ENCODE results near the gene MEGF11.

The MEGF11 gene

DNA sequence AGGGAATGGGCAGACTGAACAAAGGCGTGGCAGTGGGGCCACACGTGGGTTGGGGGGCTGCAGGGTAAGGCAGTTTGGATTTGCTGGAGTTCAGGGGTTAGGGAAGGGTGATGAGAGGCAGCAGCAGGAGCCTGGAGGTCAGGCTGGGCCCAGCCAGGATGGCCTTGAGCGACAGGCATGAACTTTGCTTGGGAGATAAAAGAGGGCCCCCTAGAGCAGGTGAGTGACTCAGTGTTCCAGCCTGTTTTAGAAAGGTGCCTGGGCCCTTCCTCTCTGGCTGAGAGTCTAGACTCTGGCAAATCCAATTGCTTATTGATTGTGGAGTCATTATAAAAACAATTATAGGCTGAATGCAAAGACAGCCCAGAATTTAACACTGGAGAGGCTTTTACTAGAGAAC is 309.1 kb downstream of the MEGF11 start:
- DNase-seq (ENCODE audit: low read depth, low spot score): no peak

DNA sequence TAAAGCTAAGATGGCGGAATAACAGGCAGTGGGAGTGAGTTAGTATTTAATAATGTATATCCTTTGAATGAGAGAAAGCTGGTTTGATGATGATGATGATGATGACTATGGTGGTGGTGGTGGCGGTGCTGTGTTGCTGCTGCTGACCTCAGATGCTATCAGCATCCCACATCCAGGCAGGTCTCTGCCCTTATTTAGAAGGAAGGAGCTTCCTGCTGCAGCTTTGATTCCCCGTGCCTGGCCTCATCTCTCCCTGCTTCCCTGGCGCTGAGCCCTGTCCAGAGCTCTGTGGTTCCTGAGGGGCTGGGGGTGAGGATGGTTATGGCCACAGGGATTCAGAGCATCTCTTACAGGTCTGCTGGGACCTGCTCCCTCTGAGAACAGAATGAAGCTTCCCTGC is 311.1 kb downstream of the MEGF11 start:
- no peak for DNase-seq (ENCODE audit: low read depth, low spot score)

DNA sequence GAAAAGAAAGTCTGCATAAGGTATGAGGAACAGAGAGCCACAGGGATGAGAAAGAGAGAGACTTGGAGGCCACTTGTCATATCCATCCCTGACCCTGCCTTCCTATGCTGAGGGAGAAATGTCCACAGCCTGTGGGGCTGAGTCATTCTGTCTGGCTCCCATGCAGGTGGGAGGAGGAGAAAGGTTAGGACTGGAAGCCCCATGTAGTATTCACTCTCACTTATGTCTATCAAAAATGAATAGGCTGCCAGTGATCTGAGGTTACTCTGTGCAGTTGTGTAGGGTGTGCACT is 313.0 kb downstream of the MEGF11 start:
- no peak for DNase-seq (ENCODE audit: low read depth, low spot score)

DNA sequence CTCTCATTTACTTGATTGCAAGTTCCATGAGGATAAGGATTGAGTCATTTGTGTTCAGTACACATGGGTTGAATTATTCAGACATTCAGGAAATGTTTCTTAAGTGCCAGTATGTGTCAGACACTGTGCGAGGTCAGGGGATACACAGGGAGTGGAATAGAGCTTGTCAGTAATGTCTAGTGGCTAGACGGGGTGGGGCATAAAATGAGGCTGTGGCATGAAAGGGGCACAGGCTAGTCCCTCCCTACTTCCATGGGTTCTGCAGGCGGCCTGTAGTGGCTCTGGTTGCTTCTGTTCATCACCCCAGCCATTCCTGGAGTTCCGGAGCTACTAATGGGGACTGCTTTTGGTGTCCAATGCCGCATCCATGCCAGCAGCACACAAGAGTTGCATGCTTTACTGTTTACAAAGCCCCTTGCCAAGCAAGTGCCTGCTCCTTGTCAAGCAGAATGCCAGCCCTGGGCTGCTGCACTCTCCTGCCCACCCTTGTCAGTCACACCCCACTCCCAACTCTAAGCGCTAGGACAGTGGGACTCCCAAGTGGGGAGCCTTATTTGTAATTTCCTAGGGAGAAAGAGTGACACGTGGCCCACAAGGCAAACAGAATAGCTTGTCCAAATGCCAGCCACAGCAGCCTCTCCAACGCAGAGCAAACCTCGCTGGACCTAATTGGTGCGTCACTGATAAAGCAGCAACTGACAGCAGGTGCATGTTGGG is 313.5 kb downstream of the MEGF11 start:
- DNase-seq (ENCODE audit: low read depth, low spot score): no peak

DNA sequence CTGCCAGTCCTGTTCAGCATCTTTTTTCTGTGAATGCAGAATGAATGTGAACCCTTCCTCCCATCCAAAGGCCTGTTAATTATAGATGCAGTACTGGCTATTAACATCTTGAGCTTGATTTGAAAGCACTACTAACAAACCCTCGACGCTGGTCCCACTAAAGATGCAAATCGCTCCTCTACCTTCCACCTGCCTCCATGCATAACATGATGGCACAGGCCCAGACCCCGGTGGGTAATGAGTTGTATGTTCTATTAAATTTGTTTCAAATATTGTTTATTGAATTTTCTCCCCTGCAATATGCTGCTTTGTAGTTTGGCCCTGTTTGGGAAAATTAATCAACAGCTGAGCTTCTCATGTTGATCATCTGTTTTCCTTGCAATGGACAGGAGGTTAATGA is 314.9 kb downstream of the MEGF11 start:
- DNase-seq (ENCODE audit: low read depth, low spot score): no peak

DNA sequence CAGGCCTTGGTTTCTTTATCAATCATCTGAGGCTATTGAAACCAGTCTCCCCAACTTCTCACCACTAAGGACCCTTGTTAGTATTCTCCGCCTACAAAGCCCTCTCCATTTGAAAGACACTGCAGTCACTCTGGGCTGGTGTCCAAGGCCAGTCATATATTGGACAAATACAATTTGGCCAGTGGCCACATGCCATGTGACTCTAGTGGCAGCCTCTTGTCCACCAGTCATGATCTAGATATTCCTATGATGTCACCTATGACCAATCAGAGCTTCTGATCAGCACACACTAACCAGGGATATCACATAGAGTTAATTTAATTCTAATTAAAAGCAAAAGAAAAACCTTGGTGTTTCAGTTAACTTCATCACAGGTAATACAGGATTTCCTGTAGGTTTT is 316.1 kb downstream of the MEGF11 start:
- DNase-seq (ENCODE audit: low read depth, low spot score): no peak

DNA sequence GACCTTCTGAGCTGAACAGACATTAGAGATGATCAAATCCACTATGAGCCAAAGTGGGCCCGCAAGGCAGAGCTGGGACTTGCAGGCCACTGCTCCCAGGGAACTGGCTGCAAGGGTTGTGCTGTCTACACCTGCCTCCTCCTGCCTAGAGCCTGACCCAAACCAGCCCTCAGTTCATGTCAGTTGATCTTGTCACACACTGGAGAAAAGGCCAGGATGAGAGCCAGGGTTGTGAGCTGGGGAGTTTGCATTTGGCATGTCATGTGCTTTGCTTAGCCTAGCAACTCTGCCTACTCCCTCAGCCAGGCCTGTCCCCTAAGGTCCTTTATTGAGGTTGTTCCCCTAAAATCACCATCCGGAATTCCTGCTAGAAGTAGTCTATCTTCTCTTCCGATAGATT is 316.5 kb downstream of the MEGF11 start:
- no peak for DNase-seq (ENCODE audit: low read depth, low spot score)

DNA sequence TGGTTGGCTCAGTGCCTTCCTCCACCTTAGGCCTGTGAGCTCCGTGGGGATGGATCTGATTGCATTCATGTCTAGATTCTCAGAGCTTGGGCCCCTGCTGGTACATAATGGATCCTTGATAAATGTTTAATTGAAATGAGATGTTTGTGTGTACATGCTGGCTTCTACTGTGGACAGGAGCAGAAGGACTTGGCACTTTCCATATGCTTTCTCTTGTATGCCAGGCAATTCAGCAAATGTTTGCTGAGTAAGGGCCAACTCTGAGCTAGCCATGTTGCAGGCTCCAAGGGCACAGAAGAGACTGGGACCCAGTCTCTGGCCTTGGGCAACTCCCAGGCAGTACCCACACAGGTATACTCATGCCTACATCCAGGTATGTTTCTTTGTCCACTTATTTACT is 317.3 kb downstream of the MEGF11 start:
- no peak for DNase-seq (ENCODE audit: low read depth, low spot score)

DNA sequence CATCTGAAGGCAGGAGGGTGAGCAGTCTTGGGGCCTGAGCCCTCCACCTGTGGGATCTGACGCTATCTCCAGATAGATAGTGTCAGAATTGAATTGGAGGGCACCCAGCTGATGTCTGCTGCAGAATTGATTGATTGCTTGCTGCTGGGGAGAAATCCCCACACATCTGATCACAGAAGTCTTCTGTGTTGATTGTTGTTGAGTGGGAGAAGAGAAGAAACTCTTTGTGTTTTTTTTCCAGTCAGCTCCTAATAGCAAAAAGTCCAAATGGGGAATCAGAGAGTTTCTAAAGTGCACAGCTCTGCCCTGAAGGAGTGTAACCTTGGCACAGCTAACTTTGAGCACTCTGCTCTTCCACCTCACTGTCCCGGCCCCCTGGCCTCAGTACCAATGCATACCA is 318.2 kb downstream of the MEGF11 start:
- DNase-seq (ENCODE audit: low read depth, low spot score): no peak

DNA sequence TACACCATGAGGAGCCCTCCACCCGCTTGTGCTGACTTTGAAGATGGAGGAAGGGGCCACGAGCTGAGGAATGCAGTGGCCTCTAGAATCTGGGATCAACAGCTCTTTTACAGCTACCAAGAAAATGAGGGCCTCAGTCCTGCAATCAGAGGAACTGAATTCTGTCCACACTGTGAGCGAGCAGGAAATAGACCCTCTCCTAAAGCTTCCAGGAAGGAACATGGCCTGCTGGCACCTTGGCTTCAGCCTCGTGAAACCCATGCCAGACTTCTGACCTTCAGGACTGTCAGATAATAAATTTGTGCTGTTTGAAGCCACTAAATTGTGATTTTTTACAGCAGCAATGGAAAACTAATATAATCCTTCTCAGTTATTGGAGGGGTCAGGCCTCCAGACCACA is 322.3 kb downstream of the MEGF11 start:
- no peak for DNase-seq (ENCODE audit: low read depth, low spot score)

DNA sequence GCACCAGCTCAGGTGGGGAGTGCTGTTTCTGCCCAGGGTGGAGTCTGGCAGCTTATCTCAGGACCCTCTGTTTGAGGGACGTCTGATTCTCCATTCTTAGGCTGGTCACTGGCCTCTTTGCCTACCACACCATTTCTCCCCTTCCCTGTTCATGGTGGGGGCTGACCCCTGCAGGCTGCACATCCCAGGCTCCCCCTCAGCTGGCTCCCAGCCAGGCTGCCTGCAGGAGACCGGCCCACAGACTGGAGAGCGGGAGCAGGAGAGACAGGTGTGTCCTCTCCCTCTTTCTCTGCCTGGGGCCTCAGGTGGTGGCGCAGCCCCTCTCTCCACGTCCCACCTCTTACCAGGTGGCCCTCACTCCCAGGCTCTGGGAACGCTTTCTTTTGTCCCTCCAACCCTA is 323.4 kb downstream of the MEGF11 start:
- no peak for DNase-seq (ENCODE audit: low read depth, low spot score)

DNA sequence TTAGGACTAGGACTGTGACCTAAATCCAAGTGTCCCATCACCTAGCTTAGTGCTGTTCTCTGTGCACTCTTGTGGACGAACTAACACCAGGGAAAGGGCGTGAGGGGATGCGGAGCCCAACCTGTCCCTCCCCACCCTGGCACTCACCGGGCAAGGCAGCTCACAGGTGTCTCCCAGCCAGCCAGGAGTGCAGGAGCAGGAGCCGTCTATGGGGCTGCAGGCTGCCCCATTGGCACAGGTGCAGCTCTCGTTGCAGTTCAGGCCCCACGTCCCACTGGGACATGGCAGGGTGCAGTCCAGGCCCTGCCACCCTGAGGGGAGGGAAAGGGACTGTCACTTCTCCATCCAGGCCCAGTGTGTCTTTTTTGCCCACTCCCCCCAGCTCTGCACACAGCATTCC is 324.0 kb downstream of the MEGF11 start:
- DNase-seq (ENCODE audit: low read depth, low spot score): no peak

DNA sequence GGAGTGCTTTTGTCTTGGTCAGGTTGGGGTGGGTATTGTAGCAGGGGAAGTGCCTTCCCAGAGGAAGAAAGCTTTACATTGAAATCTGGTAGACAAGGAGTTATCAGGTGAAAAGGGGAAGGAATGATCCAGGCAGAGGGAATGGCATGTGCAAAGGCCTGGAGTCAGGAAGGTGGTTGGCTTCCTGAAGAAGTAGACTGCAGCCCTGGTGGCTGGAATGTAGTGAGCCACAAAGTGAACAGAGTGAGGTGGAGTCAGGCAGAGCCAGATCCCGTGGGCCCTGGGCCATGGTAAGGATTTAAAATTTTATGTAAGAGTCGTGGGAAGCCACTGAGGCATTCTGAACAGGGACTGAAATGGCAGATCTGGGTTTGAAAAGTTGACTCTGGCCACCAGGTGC is 326.0 kb downstream of the MEGF11 start:
- DNase-seq (ENCODE audit: low read depth, low spot score): peak; percentile 28

DNA sequence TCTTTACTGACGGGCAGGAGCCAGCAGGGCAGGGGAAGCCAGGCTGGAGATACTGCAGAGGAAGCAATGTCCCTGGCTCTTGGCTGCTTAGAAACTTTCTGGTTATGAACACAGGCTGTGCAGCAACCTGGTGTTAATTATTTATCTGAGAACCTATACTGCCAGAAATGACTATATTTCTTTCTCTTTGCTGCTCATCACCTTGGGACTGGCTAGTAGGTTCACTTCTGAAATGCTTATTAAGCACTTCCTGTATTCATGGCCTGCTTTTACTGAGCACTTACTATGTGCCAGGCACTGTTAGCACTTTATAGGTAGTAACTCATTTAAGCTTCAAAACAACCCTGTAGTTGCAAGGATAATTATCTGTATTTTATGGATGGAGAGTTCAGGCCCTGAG is 326.7 kb downstream of the MEGF11 start:
- no peak for DNase-seq (ENCODE audit: low read depth, low spot score)

DNA sequence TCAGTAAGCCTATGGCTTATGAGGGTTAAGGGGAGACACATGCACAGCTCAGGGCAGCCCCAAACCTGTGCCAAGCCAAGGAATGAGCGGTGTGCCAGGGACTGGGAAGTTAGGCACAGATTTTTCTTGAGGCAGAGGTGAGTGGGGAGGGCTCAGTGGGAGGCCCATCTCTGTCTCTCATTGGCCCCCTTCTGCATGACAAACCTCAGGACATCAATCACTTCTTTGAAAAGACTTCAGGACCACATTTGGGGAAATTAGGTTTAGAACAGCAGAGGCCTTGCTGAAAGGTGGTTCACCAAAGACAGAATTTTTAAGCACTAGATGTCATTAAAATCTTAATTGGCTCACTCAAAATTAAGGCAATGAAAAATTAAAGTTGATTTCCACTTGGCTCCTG is 327.1 kb downstream of the MEGF11 start:
- DNase-seq (ENCODE audit: low read depth, low spot score): no peak

DNA sequence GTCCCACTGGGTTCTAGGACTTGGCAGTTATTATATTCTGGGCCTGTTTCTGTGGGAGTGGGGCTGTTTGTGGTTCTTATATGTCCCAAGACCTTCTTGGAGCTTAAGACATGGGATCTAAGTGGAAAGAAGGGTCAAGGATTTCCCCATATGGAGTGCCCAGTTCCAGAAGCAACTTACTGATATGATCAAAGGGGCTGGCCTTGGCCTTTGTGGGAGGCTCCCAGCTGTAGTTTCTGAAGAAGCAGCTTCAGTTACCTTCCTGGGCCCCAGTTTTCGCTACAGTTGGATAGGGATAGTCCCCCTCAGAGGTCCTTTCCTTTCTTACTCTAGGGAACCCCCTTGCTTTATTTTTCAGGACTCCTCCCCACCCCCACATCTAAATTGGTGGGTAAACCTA is 328.2 kb downstream of the MEGF11 start:
- DNase-seq (ENCODE audit: low read depth, low spot score): no peak

DNA sequence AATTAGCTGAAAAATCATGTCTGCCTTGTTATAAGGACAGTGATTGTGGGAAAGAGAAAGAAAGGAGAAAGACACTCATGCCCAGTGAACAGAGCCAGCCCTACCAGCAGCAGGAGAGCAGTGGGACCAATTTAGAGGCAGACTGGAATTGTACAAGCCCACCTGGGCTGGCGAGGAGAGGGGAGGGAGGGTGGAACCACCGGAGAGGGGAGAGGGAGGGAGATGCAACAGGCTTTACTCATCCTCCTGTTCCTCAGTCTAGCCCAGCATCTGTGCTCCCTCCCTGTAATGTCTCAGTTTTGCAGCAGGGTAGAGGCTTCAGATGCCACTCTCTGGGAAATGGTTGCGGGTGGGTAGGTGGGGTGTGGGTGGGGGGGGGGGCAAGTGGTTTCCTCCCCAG is 329.5 kb downstream of the MEGF11 start:
- no peak for DNase-seq (ENCODE audit: low read depth, low spot score)

DNA sequence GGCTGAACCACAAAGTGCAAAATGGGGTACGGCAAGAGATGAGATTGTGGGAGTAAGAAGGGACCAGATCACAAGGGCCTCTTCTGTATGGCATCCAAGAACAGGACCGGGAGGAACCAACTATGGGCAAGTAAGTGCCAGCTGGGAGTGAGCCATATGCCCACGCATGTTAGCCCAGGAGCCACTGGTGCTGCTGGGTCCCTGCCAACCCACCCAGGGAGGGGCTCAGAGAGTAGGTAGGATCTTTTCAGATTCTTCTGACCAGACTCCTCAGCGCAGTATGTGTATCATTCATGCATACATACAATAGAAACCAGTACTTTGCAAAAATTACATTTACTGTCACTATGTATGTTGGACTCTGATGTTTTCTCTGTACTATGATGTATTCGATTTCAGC is 330.3 kb downstream of the MEGF11 start:
- DNase-seq (ENCODE audit: low read depth, low spot score): no peak

DNA sequence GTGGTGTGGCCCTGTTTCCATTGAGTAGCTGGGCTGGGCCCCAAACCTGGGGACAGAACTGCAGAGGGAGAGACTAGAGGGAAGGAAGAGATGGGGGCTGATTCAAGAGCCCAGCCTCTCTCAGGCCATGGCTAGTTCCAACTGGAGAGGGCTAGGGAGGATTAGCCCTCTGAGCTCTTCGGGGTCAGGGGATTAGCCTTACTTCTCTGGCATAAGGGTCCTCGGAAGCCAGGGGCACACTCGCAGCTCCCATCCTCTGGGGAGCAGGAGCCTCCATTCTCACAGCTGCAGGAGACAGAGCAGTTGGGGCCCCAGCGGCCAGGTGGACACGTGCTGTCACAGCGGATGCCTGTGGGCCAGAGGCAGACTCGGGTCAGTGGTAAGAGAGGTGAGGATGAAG is 330.9 kb downstream of the MEGF11 start:
- DNase-seq (ENCODE audit: low read depth, low spot score): no peak

DNA sequence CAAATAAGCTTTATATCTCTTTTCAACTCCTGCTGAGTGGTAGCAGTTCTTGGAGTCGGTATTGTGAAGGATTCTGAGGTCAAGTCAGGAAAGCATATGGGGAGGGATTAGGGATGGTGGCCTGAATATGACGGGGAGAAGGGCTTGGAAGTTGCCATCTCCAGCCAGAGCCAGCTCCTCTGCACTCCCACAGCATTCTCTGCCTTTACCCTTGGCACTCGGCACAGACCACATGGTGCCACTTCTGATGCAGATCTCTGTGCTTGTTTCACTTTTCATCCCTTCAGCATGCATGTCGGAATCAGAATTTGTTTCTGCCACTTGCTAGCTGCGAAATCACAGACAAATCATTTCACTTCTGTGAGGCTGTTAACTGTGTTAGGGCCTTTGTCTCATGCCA is 331.8 kb downstream of the MEGF11 start:
- DNase-seq (ENCODE audit: low read depth, low spot score): no peak

DNA sequence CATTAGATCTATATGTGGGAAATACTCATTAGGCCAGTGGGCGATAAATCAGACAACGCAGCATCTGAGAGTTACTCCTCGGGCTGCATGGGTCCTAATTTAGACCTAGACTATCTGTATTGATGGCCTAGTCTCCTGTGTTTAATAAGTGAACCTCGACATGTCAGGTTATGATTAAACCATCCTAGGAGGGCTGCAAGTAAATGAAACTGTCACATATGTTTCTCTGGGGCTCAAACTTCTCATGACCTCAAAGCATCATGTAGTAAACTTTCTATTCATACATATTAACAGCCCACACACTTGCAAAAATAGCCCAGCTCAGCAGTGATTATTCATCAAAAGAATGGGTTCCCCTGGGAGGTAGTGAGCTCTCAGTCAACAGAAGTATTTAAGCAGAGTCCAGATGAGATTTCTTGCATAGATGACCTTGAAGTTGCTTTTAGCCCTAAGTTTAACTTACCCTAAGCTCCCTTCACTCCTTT is 332.7 kb downstream of the MEGF11 start:
- DNase-seq (ENCODE audit: low read depth, low spot score): no peak

DNA sequence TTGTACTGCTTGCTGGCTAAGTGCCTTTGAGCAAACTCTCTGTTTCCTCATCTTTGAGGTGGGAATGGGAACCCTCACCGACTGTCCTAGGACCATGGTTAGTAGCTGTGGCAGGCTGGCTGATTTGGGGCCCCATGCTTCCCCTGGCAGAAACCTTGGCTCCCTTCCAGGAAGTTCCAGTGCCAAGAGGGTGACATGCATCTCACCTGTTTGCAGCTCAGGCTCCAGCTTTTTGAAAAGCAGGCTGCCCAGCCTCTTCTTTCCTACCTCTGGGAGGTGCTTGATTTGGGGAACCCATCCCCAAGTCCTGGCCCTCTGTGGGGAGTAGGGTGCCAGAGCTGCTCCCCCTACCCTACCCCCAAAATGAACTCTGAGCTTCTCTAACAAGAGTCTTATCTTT is 333.4 kb downstream of the MEGF11 start:
- DNase-seq (ENCODE audit: low read depth, low spot score): no peak

DNA sequence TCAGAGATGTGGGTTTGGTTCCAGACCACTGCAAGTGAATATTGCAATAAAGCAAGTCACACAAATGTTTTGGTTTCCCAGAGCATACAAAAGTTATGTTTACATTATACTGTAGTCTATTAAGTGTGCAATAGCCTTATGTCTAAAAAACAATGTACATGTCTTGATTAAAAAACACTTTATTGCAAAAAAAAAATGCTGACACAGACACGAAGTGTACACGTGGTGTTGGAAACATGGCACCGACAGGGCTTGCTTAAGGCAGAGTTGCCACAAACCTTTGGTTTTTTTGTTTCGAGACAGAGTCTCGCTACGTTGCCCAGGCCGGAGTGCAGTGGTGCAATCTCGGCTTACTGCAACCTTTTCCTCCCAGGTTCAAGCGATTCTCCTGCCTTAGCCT is 334.2 kb downstream of the MEGF11 start:
- DNase-seq (ENCODE audit: low read depth, low spot score): no peak

DNA sequence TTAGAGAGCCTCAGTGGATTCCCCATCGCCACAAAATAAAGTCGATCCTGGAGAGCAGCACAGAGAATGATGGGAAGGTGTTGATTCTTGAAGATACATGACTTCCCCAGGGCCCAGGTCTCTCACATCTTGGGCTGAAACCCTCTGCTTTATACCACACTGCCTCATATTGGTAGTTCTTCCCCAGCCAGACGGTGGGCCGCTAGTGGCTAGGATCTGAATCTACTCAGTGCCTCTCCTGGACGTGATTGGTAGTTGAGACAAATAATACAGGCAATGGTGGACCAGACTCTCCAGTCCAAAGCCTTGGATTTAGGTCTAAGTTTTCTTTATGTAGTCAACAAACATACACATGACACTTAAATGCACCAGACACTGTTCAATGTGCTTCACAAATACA is 334.6 kb downstream of the MEGF11 start:
- DNase-seq (ENCODE audit: low read depth, low spot score): no peak

All from iPS DF 19.7 (cell line).